Measurements from ENCODE around the gene AKAP6.

- no peak for TF ChIP-seq CTCF (IDR thresholded peaks at IDR 0.05; ENCODE audit: insufficient read depth, low read depth, low read length)
- no peak for TF ChIP-seq EZH2 (IDR thresholded peaks at IDR 0.05; ENCODE audit: insufficient read depth, low read length)
Measured at GRCh38 chr14:32654106-32654505, 325.0 kb downstream of the AKAP6 start.
